Lower lobe of right lung (tissue), 2 donors: Measurements from ENCODE around the gene TICRR. TPM values are rescaled to one million over a fixed set of nuclear protein-coding genes. Genes with fewer than 3 reads are reported as not detected.

Experiments
- ATAC-seq, 2 donors: fragments of 200-7000 bp; cut with Tn5 transposase; one replicate each; pipeline ENCODE4 v1.9.1; 2020 to 2022; ENCODE audit warnings: mild to moderate bottlenecking in 2 of 2, moderate library complexity in 2 of 2
- DNase-seq: peaks from one replicate; pipeline ENCODE4 v3.0.0-alpha.2; 2020
- H3K27ac ChIP-seq: fragments of 200-600 bp; one replicate; pipeline ENCODE4 v1.8.0; 2022
- H3K27me3 ChIP-seq: fragments of 200-600 bp; one replicate; pipeline ENCODE4 v1.8.0; 2022; ENCODE audit warnings: low read depth
- H3K36me3 ChIP-seq: fragments of 200-600 bp; one replicate; pipeline ENCODE4 v1.8.0; 2022; ENCODE audit warnings: mild to moderate bottlenecking
- H3K4me1 ChIP-seq: fragments of 200-600 bp; one replicate; pipeline ENCODE4 v1.8.0; 2022
- H3K4me3 ChIP-seq: fragments of 200-600 bp; one replicate; pipeline ENCODE4 v1.8.0; 2022; ENCODE audit warnings: mild to moderate bottlenecking
- H3K9me3 ChIP-seq: fragments of 200-600 bp; one replicate; pipeline ENCODE4 v1.8.0; 2022
- intact Hi-C: fragments of 100-400 bp; cut with DNase I; formaldehyde crosslinking; loops from one replicate; pipeline ENCODE4 v1.11.0; 2022
- total RNA-seq: library from RNA; stranded (reverse); fragmentation: NEBNext Ultra II Directional; extraction: Animal tissue kit (Norgen Biotek cat#: 25700); gene quantifications from one replicate; pipeline ENCODE4 v1.2.1, GENCODE V29; 2021
- TF ChIP-seq, protein P1 (sequence below): fragments of 200-600 bp; IDR thresholded peaks from one replicate; pipeline ENCODE4 v1.8.0; 2022; ENCODE audit warnings: antibody characterized with exemption, mild to moderate bottlenecking
- donor health status: DM: no; HTN: yes; CAD: no; lungs with severe emphysema.

TICRR gene
- total RNA-seq, 1 donor from 2014 or later: 0.32 TPM

DNA sequence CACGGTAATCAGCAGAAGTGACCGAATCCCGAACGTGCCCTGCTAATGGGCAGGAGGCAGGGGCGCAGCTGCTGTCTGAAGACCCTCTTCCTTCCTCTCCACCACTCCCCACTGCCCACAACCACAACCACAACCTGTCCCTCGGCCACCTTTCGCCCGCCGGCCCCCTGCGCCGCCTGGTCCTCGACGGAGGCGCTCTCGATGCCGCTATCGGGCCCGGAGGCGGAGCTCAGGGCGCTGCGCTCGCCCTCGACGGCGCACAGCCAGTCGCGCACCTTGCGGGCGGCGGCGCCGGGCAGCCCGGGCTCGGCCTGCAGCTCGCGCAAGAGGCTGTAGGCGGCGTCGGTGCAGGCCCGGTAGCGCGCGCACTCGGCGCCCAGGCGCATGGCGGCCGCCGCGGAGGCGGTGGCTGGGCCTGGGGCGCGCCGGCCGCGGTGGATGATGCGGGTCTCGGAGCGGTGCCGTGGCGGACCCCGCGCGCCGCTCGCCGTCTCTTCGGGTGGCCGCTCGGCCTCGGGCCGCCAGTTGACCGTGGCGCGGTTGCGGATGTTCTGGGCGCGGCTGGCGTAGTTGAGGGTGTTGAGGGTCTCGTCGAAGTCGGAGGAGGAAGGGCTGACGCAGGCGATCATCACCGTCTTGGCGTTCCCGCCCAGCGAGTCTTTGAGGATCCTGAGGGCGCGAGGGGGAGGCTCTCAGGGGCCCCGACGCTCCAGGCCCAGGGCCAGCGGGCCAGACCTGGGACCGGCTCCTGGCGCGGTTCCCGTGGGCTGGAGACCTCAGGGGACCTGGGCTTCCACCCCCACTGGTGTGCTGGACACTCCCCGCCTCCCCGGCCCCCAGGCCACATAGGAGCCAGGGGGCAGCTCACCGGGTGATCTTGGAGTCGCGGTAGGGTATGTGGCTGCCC lies 73.1 kb downstream of the TICRR start:
- DNase-seq: no peak
- H3K4me1 ChIP-seq: no peaks in the 10 kb centered on the region
- TF ChIP-seq, protein P1, sequence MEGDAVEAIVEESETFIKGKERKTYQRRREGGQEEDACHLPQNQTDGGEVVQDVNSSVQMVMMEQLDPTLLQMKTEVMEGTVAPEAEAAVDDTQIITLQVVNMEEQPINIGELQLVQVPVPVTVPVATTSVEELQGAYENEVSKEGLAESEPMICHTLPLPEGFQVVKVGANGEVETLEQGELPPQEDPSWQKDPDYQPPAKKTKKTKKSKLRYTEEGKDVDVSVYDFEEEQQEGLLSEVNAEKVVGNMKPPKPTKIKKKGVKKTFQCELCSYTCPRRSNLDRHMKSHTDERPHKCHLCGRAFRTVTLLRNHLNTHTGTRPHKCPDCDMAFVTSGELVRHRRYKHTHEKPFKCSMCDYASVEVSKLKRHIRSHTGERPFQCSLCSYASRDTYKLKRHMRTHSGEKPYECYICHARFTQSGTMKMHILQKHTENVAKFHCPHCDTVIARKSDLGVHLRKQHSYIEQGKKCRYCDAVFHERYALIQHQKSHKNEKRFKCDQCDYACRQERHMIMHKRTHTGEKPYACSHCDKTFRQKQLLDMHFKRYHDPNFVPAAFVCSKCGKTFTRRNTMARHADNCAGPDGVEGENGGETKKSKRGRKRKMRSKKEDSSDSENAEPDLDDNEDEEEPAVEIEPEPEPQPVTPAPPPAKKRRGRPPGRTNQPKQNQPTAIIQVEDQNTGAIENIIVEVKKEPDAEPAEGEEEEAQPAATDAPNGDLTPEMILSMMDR: no peak
- H3K27ac ChIP-seq: no peak overlapping the region
- H3K27me3 ChIP-seq: no peaks in the 10 kb centered on the region
- intact Hi-C loops: no loop called here
- H3K9me3 ChIP-seq: no peaks in the 10 kb centered on the region
- no peak overlapping the region for H3K4me3 ChIP-seq
- ATAC-seq: no peak
- H3K36me3 ChIP-seq: no peaks in the 10 kb centered on the region

DNA sequence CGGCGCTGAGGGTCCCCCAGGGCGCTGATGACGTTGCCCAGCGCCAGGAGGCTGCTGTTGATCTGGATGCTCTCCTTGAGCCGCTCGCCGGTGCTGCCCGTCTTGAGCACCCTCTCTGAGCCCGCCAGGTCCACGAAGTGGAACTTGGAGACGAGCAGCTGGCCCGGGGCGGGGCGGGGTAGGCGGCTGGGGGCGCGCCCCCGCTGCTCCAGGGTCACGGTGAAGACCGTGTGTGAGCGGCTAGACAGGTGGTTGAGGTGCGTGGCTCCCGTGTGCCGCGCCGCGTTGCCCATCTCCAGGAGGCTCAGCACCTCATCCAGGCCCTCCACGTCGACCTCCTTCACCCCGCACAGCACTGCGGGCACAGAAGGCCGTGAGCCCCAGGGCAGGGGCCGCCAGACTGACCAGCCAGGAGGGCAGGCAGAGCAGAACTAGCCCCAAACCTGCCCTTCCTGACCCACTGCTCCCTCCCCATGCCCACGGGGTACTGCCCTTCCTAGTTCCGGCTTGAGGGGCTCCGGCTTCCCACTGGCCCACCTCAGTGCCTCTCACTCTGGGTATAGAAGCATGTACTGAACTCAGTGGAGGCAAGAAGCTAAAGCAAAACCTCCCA lies 73.8 kb downstream of the TICRR start:
- TF ChIP-seq, protein P1: no peak
- DNase-seq (no peak), ATAC-seq (no peak)
- Histone ChIP-seq H3K27ac (no peak overlapping the region), H3K9me3 (no peaks in the 10 kb centered on the region), H3K4me1 (no peaks in the 10 kb centered on the region), H3K4me3 (no peak overlapping the region), H3K27me3 (peaks cover 5% of the 10 kb centered on the region), H3K36me3 (no peaks in the 10 kb centered on the region)
- intact Hi-C loops: no loop called here

DNA sequence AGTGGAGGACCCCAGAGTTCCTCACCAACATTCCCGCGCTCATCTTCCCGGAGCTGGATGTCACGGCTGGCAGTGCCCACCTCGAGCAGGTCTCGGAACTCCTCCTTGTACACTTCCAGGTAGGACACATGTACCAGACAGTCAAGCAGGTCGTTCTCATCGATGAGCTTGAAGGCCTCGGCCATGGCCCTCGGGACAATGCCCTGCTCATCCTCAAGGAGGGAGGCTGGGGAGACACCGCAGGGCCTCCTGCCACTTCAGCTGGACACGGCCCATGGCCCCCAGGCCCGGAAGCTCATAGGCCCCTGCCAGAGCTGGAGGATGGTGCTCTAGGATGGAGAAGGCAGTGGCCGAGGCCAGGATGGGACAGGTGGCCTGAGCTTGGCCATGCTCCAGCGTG lies 74.4 kb downstream of the TICRR start:
- TF ChIP-seq, protein P1: no peak
- intact Hi-C loops: no loop called here

DNA sequence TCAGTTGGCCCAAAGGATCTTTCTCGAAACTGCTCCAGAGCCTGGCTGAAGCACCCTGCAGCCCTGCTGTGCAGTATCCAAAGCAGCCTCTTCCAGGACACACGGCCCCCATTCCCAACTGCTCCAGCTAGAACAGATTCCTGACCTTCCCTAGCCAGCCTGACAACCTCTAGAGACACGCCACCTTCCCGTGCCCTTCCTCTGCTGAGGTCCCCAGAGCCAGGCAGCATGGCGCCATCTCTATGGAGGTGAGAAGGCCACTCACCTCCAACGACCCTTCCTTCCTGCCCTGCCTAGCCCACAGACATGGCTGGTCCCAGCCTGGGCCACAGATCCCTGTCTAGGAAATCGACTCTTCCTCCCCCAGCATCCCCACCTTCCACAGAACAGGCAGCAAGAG lies 76.9 kb downstream of the TICRR start:
- ATAC-seq (no peak), DNase-seq (no peak)
- Histone ChIP-seq H3K4me1 (peaks cover 9% of the 10 kb centered on the region), H3K27ac (no peak overlapping the region), H3K4me3 (no peak overlapping the region), H3K9me3 (no peaks in the 10 kb centered on the region), H3K27me3 (peaks cover 32% of the 10 kb centered on the region), H3K36me3 (no peaks in the 10 kb centered on the region)
- TF ChIP-seq, protein P1: no peak
- intact Hi-C loops: no loop called here

More for the DNA sequence above, 74.4 kb downstream of the TICRR start:
- ATAC-seq: no peak
- Histone ChIP-seq H3K27me3 (peaks cover 11% of the 10 kb centered on the region), H3K27ac (no peak overlapping the region), H3K9me3 (no peaks in the 10 kb centered on the region), H3K36me3 (no peaks in the 10 kb centered on the region), H3K4me3 (no peak overlapping the region), H3K4me1 (peaks cover 6% of the 10 kb centered on the region)
- DNase-seq: no peak

DNA sequence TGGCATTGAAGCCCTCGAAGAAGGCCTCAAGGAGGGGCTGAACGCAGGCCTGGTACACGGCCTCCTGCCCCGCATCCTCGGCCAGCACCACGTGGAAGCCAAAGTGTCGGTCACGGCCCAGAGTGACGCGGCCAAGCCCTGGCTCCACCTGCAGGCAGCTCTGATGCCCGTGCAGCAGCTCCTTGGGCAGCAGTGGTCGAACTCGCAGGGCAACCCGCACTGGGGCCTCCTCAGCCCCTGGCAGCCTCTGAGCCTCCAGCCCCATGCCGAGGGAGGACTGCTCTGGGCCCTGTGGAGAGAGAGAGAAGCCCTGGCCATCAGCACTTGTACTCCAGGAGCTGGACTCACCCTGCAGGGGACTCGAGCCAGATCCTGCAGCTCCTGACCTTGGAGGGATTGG lies 77.4 kb downstream of the TICRR start:
- intact Hi-C loops: no loop called here
- TF ChIP-seq, protein P1: no peak
- no peak for DNase-seq
- no peaks in the 10 kb centered on the region for H3K36me3 ChIP-seq
- H3K27me3 ChIP-seq: peaks cover 32% of the 10 kb centered on the region
- no peak for ATAC-seq
- H3K4me3 ChIP-seq: no peak overlapping the region
- peaks cover 9% of the 10 kb centered on the region for H3K4me1 ChIP-seq
- H3K9me3 ChIP-seq: no peaks in the 10 kb centered on the region
- no peak overlapping the region for H3K27ac ChIP-seq
